ENCODE data around the gene SLC22A2. TPM values are rescaled to one million over a fixed set of nuclear protein-coding genes. Genes with fewer than 3 reads are reported as not detected.

The SLC22A2 gene
- total RNA-seq, 1 donor from 2014 or later: not detected

- no peak overlapping the region for H3K27ac Mint-ChIP-seq
- DNase-seq (ENCODE audit: low spot score): no peak
These were observed 14.1 kb upstream of the SLC22A2 start for GRCh38 chr6:160272707-160273106.

GRCh38 chr6:160270347-160270746, 11.7 kb upstream of the SLC22A2 start:
- Histone ChIP-seq H3K27me3 (no peaks in the 10 kb centered on the region), H3K4me2 (no peak overlapping the region), H3F3A (ENCODE audit: low read depth) (no peaks in the 10 kb centered on the region), H3K4me3 (no peak overlapping the region), H3K36me3 (no peaks in the 10 kb centered on the region), H3K4me1 (no peaks in the 10 kb centered on the region), H3K9me3 (ENCODE audit: low read depth) (no peaks in the 10 kb centered on the region), H3K79me2 (ENCODE audit: low read depth) (no peaks in the 10 kb centered on the region), H3K9ac (no peak overlapping the region), H2AFZ (replicated peaks) (no peak overlapping the region), H3K27ac (no peak overlapping the region), H4K20me1 (ENCODE audit: low read depth) (no peaks in the 10 kb centered on the region)
- Mint-ChIP-seq H3K27ac (no peak overlapping the region), H3K4me3 (no peak overlapping the region), H3K27me3 (ENCODE audit: insufficient read depth, low read depth) (peaks cover 6% of the 10 kb centered on the region), H3K4me1 (no peaks in the 10 kb centered on the region), H3K36me3 (no peaks in the 10 kb centered on the region), H3K9me3 (no peaks in the 10 kb centered on the region)
- no peak for TF ChIP-seq EZH2 (IDR thresholded peaks at IDR 0.05)
- no peak for DNase-seq (ENCODE audit: low spot score)

More at GRCh38 chr6:160272707-160273106, 14.1 kb upstream of the SLC22A2 start:
- Histone ChIP-seq H3F3A (ENCODE audit: low read depth) (no peaks in the 10 kb centered on the region), H3K9ac (no peak overlapping the region), H3K4me1 (no peaks in the 10 kb centered on the region), H4K20me1 (ENCODE audit: low read depth) (no peaks in the 10 kb centered on the region), H3K4me2 (no peak overlapping the region), H3K27ac (no peak overlapping the region), H3K79me2 (ENCODE audit: low read depth) (no peaks in the 10 kb centered on the region), H3K4me3 (no peak overlapping the region), H3K27me3 (no peaks in the 10 kb centered on the region), H3K36me3 (no peaks in the 10 kb centered on the region), H3K9me3 (ENCODE audit: low read depth) (no peaks in the 10 kb centered on the region), H2AFZ (replicated peaks) (no peak overlapping the region)
- Mint-ChIP-seq H3K9me3 (no peaks in the 10 kb centered on the region), H3K4me1 (no peaks in the 10 kb centered on the region), H3K36me3 (no peaks in the 10 kb centered on the region), H3K4me3 (no peak overlapping the region), H3K27me3 (ENCODE audit: insufficient read depth, low read depth) (peaks cover 6% of the 10 kb centered on the region)
- TF ChIP-seq EZH2phosphoT487 (IDR thresholded peaks at IDR 0.05): no peak
- no peak for TF ChIP-seq EZH2 (IDR thresholded peaks at IDR 0.05)
- TF ChIP-seq, protein P1, sequence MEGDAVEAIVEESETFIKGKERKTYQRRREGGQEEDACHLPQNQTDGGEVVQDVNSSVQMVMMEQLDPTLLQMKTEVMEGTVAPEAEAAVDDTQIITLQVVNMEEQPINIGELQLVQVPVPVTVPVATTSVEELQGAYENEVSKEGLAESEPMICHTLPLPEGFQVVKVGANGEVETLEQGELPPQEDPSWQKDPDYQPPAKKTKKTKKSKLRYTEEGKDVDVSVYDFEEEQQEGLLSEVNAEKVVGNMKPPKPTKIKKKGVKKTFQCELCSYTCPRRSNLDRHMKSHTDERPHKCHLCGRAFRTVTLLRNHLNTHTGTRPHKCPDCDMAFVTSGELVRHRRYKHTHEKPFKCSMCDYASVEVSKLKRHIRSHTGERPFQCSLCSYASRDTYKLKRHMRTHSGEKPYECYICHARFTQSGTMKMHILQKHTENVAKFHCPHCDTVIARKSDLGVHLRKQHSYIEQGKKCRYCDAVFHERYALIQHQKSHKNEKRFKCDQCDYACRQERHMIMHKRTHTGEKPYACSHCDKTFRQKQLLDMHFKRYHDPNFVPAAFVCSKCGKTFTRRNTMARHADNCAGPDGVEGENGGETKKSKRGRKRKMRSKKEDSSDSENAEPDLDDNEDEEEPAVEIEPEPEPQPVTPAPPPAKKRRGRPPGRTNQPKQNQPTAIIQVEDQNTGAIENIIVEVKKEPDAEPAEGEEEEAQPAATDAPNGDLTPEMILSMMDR (IDR thresholded peaks at IDR 0.05): no peak

GRCh38 chr6:160269771-160270170, 11.2 kb upstream of the SLC22A2 start:
- Mint-ChIP-seq H3K9me3 (no peaks in the 10 kb centered on the region), H3K4me1 (no peaks in the 10 kb centered on the region), H3K27ac (no peak overlapping the region), H3K27me3 (ENCODE audit: insufficient read depth, low read depth) (peaks cover 6% of the 10 kb centered on the region), H3K4me3 (no peak overlapping the region), H3K36me3 (no peaks in the 10 kb centered on the region)
- H3K27me3 ChIP-seq: no peaks in the 10 kb centered on the region
- H2AFZ ChIP-seq (replicated peaks): no peak overlapping the region
- TF ChIP-seq EZH2 (IDR thresholded peaks at IDR 0.05) (no peak), EZH2phosphoT487 (IDR thresholded peaks at IDR 0.05) (no peak)
- TF ChIP-seq, protein P1 (IDR thresholded peaks at IDR 0.05): no peak
- H3F3A ChIP-seq (ENCODE audit: low read depth): no peaks in the 10 kb centered on the region
- no peak for DNase-seq (ENCODE audit: low spot score)
- no peaks in the 10 kb centered on the region for H3K79me2 ChIP-seq (ENCODE audit: low read depth)
- no peaks in the 10 kb centered on the region for H4K20me1 ChIP-seq (ENCODE audit: low read depth)
- no peaks in the 10 kb centered on the region for H3K9me3 ChIP-seq (ENCODE audit: low read depth)
- H3K4me2 ChIP-seq: no peak overlapping the region
- H3K4me3 ChIP-seq: no peak overlapping the region
- no peaks in the 10 kb centered on the region for H3K36me3 ChIP-seq
- H3K4me1 ChIP-seq: no peaks in the 10 kb centered on the region
- H3K27ac ChIP-seq: no peak overlapping the region
- H3K9ac ChIP-seq: no peak overlapping the region

GRCh38 chr6:160269023-160269521, 10.5 kb upstream of the SLC22A2 start:
- H3K27ac Mint-ChIP-seq: no peak overlapping the region
- no peak overlapping the region for H3K4me3 Mint-ChIP-seq
- H3K4me1 Mint-ChIP-seq: no peaks in the 10 kb centered on the region
- H3K36me3 Mint-ChIP-seq: no peaks in the 10 kb centered on the region
- H3K27me3 Mint-ChIP-seq (ENCODE audit: insufficient read depth, low read depth): peaks cover 6% of the 10 kb centered on the region
- DNase-seq (ENCODE audit: low spot score): no peak
- no peaks in the 10 kb centered on the region for H3F3A ChIP-seq (ENCODE audit: low read depth)
- no peak overlapping the region for H3K9ac ChIP-seq
- H2AFZ ChIP-seq (replicated peaks): no peak overlapping the region
- H3K27ac ChIP-seq: no peak overlapping the region
- no peaks in the 10 kb centered on the region for H3K9me3 ChIP-seq (ENCODE audit: low read depth)
- H3K4me3 ChIP-seq: no peak overlapping the region
- H3K9me3 Mint-ChIP-seq: no peaks in the 10 kb centered on the region
- H3K36me3 ChIP-seq: no peaks in the 10 kb centered on the region
- no peak overlapping the region for H3K4me2 ChIP-seq
- H3K79me2 ChIP-seq (ENCODE audit: low read depth): no peaks in the 10 kb centered on the region
- H3K4me1 ChIP-seq: no peaks in the 10 kb centered on the region
- no peaks in the 10 kb centered on the region for H3K27me3 ChIP-seq
- no peak for TF ChIP-seq EZH2 (IDR thresholded peaks at IDR 0.05)
- TF ChIP-seq, protein P1 (IDR thresholded peaks at IDR 0.05): no peak
- no peak for TF ChIP-seq EZH2phosphoT487 (IDR thresholded peaks at IDR 0.05)
- H4K20me1 ChIP-seq (ENCODE audit: low read depth): no peaks in the 10 kb centered on the region
